ENCODE measurements around the gene ATAD3C. TPM values are rescaled to one million over a fixed set of nuclear protein-coding genes. Genes with fewer than 3 reads are reported as not detected.
"Not testable (repeated sequence)": the region's sequence is repeated elsewhere in the genome, so short reads cannot be mapped to it uniquely, and the experiment has no call there.

ATAD3C gene
- total and polyA plus RNA-seq, 8 donors, result 0.25 to 5.2 (median 1.1) TPM; not detected in 2

GRCh38 chr1:1415751-1416150 is 33.7 kb upstream of the ATAD3C start:
- no peak for DNase-seq
- H3K36me3 ChIP-seq, result no peaks in the 10 kb centered on the region
- H3K4me1 ChIP-seq, result peaks cover 14 to 28% (median 23%) of the 10 kb centered on the region in 4 donors
- WGBS, 5 donors, result 81 to 85% (median 83%) methylated on average over 13 of the region's 13 CpGs
- TF ChIP-seq CTCF (IDR thresholded peaks at IDR 0.05), result no peak
- no peak for TF ChIP-seq EP300 (IDR thresholded peaks at IDR 0.05)
- TF ChIP-seq POLR2AphosphoS5 (IDR thresholded peaks at IDR 0.05), result no peak
- no peak for TF ChIP-seq POLR2A (IDR thresholded peaks at IDR 0.05)
- intact Hi-C loops (cut with DNase I; ENCODE audit: low total_unique reads), result no loop called here
- peaks cover 0 to 5% (median 0%) of the 10 kb centered on the region in 3 donors for H3K27me3 ChIP-seq
- H3K27ac ChIP-seq, result no peak overlapping the region
- H3K4me3 ChIP-seq, result no peak overlapping the region
- peaks cover 0 to 6% (median 3%) of the 10 kb centered on the region in 4 donors for H3K9me3 ChIP-seq

GRCh38 chr1:1417396-1417795 is 32.1 kb upstream of the ATAD3C start:
- intact Hi-C loops (cut with DNase I; ENCODE audit: low total_unique reads); DNase-seq; H3K36me3 ChIP-seq; H3K9me3 ChIP-seq; H3K27ac ChIP-seq; H3K4me3 ChIP-seq: not testable (repeated sequence)
- H3K27me3 ChIP-seq, result peaks cover 0 to 13% (median 0%) of the 10 kb centered on the region in 3 donors
- 70 to 83% (median 77%) methylated on average over 5 of the region's 5 CpGs for WGBS, 5 donors
- H3K4me1 ChIP-seq, result peaks cover 15 to 38% (median 32%) of the 10 kb centered on the region in 4 donors

- H3K9me3 ChIP-seq; H3K36me3 ChIP-seq; H3K4me3 ChIP-seq; intact Hi-C loops (cut with DNase I; ENCODE audit: low total_unique reads); DNase-seq: not testable (repeated sequence)
- 82 to 90% (median 88%) methylated on average over 24 to 25 of the region's 25 CpGs for WGBS, 5 donors
- H3K27me3 ChIP-seq, result peaks cover 0 to 13% (median 0%) of the 10 kb centered on the region in 3 donors
- peaks cover 15 to 43% (median 33%) of the 10 kb centered on the region in 4 donors for H3K4me1 ChIP-seq
- H3K27ac ChIP-seq, result peak overlapping the region in 2 of 5 donors; percentile 80 to 87
Measured at GRCh38 chr1:1417825-1418463, 31.5 kb upstream of the ATAD3C start.

- Histone ChIP-seq H3K27me3 (peaks cover 0 to 13% (median 0%) of the 10 kb centered on the region in 3 donors), H3K27ac (peak overlapping the region; percentile 24 to 87 (median 48)), H3K9me3 (no peaks in the 10 kb centered on the region), H3K36me3 (no peaks in the 10 kb centered on the region), H3K4me3 (peak overlapping the region in 1 of 4 donors; percentile 42), H3K4me1 (peaks cover 15 to 46% (median 33%) of the 10 kb centered on the region in 4 donors)
- no peak for DNase-seq
- intact Hi-C loops (cut with DNase I; ENCODE audit: low total_unique reads), result no loop called here
- WGBS, 5 donors, result 73 to 84% (median 78%) methylated on average over 16 to 26 of the region's 26 CpGs
- no peak for TF ChIP-seq POLR2A (IDR thresholded peaks at IDR 0.05)
- no peak for TF ChIP-seq POLR2AphosphoS5 (IDR thresholded peaks at IDR 0.05)
- no peak for TF ChIP-seq EP300 (IDR thresholded peaks at IDR 0.05)
- no peak for TF ChIP-seq CTCF (IDR thresholded peaks at IDR 0.05)
Measured at GRCh38 chr1:1418464-1419362, 30.8 kb upstream of the ATAD3C start.

- WGBS, 5 donors, result 60 to 79% (median 71%) methylated on average over 3 to 21 of the region's 21 CpGs
Measured at GRCh38 chr1:1419363-1419812, 30.1 kb upstream of the ATAD3C start.

More at GRCh38 chr1:1419363-1419812, 30.1 kb upstream of the ATAD3C start:
- peaks cover 15 to 46% (median 33%) of the 10 kb centered on the region in 4 donors for H3K4me1 ChIP-seq
- peak overlapping the region; percentile 42 to 51 (median 50) for H3K4me3 ChIP-seq
- intact Hi-C loops (cut with DNase I; ENCODE audit: low total_unique reads), result no loop called here
- peak overlapping the region; percentile 30 to 87 (median 75) for H3K27ac ChIP-seq
- H3K36me3 ChIP-seq, result no peaks in the 10 kb centered on the region
- TF ChIP-seq EP300 (IDR thresholded peaks at IDR 0.05) (no peak), CTCF (IDR thresholded peaks at IDR 0.05) (no peak), POLR2AphosphoS5 (IDR thresholded peaks at IDR 0.05) (no peak), POLR2A (IDR thresholded peaks at IDR 0.05) (no peak)
- peaks cover 0 to 13% (median 0%) of the 10 kb centered on the region in 3 donors for H3K27me3 ChIP-seq
- no peaks in the 10 kb centered on the region for H3K9me3 ChIP-seq
- no peak for DNase-seq
